Adipocyte (in vitro differentiated cells): Measurements from ENCODE around the gene IL23R.

ENCODE experiments used
- DNase-seq: peaks from one replicate; pipeline ENCODE4 v3.0.0-alpha.2; 2015; ENCODE audit warnings: low read depth
- H3K27me3 ChIP-seq: replicated peaks from 2 replicates; pipeline ENCODE4 v1.7.0; 2013; ENCODE audit warnings: mild to moderate bottlenecking, low read length, moderate library complexity; ENCODE audit not compliant: control insufficient read depth, insufficient read depth
- H3K36me3 ChIP-seq: 2 replicates; pipeline ENCODE4 v1.7.0; 2013; ENCODE audit warnings: low read length, mild to moderate bottlenecking, moderate library complexity; ENCODE audit not compliant: control insufficient read depth, insufficient read depth, severe bottlenecking
- H3K4me1 ChIP-seq: 2 replicates; pipeline ENCODE4 v1.7.0; 2013; ENCODE audit warnings: mild to moderate bottlenecking, low read length, moderate library complexity; ENCODE audit not compliant: control insufficient read depth, insufficient read depth
- H3K4me3 ChIP-seq: 2 replicates; pipeline ENCODE4 v1.7.0; 2013; ENCODE audit warnings: mild to moderate bottlenecking, low read length, moderate library complexity
- H3K9ac ChIP-seq: 2 replicates; pipeline ENCODE4 v1.7.0; 2013; ENCODE audit warnings: mild to moderate bottlenecking, low read length, moderate library complexity
- H3K9me3 ChIP-seq: 2 replicates; pipeline ENCODE4 v1.7.0; 2013; ENCODE audit warnings: mild to moderate bottlenecking, low read length, moderate library complexity; ENCODE audit not compliant: control insufficient read depth

IL23R gene

DNA sequence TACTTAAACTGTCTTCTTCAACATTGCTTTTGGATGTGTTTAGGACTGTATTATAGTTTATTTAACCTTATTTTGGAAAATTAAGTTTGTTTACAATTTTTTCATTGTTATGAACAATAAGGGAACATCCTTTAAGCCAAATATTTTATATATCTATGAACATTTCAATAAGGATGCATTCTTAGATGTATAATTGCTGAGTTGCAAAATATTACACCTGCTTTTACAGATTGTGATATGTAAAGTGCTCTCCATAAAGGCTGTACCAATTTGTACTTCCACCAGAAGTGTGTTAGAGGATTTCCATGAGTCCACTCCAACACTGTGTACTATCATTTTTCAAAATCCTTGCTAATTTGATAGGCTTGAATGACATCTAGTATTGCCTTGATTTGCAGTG is 7.7 kb downstream of the IL23R start:
- Histone ChIP-seq H3K9ac (no peak overlapping the region), H3K27me3 (no peaks in the 10 kb centered on the region), H3K4me1 (peaks cover 15% of the 10 kb centered on the region), H3K36me3 (no peaks in the 10 kb centered on the region), H3K9me3 (no peaks in the 10 kb centered on the region), H3K4me3 (no peak overlapping the region)
- no peak for DNase-seq

DNA sequence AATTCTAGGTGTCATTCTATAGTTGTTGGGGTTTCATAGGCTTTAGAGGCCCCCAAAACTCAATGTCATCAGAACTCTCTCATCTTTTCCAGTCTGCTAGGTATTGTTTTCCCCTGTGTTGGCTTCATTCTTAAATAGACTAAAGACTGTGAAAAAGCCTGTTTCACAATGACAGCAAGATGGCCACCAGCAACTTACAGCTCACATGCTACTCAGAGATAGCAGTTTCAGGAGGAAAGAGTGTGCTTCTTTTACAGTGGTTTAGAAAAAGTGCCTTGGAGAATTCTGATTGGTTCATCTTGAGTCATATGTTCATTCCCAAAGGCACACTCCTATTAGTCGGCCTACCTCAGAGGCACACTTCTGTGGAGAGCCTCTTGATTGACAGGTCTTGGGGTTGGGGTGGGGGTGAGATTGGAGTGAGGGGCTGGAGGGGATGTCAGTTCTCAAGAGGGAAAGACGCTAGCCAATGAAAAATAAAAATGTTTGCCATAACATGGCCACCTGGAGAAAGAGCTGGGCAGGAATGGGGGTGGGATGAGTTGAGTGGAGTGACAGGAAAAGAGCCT is 8.5 kb downstream of the IL23R start:
- Histone ChIP-seq H3K9ac (no peak overlapping the region), H3K4me1 (peaks cover 15% of the 10 kb centered on the region), H3K36me3 (no peaks in the 10 kb centered on the region), H3K4me3 (no peak overlapping the region), H3K27me3 (no peaks in the 10 kb centered on the region), H3K9me3 (no peaks in the 10 kb centered on the region)
- DNase-seq, result no peak

- Histone ChIP-seq H3K4me1 (peaks cover 9% of the 10 kb centered on the region), H3K9ac (no peak overlapping the region), H3K36me3 (no peaks in the 10 kb centered on the region), H3K9me3 (no peaks in the 10 kb centered on the region), H3K27me3 (no peaks in the 10 kb centered on the region), H3K4me3 (no peak overlapping the region)
- no peak for DNase-seq
Observed at GRCh38 chr1:67175530-67176087, 9.4 kb downstream of the IL23R start.

DNA sequence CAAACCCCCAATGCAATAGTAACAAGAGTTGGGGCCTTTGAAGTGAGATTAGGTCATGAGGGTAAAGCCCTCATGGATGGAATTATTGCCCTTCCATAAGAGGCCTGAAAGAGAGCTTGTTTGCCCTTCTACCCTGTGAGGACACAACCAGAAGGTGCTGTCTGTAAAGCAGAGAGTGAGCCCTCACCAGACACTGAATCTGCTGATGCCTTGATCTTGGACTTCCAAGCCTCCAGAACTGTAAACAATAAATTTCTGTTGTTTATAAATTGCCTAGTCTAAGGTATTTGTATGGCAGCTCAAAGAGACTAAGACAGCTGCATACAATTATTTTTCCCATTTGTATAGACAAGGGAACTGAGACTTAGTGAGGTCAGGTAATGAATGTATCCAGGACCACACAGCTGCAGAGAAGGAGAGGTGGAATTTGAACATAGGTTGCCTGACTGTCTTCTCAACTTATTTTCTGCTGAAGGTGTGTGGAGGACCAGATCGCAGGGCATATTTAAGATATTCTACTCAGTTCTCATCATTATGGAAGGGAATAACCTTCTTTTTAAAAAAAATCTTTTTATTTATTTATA is 18.7 kb downstream of the IL23R start:
- H3K36me3 ChIP-seq, result no peaks in the 10 kb centered on the region
- H3K9ac ChIP-seq, result no peak overlapping the region
- no peak for DNase-seq
- H3K4me1 ChIP-seq, result no peaks in the 10 kb centered on the region
- peaks cover 3% of the 10 kb centered on the region for H3K27me3 ChIP-seq
- H3K9me3 ChIP-seq, result no peaks in the 10 kb centered on the region
- H3K4me3 ChIP-seq, result no peak overlapping the region

- no peak overlapping the region for H3K9ac ChIP-seq
- peaks cover 3% of the 10 kb centered on the region for H3K27me3 ChIP-seq
- no peak overlapping the region for H3K4me3 ChIP-seq
- peaks cover 9% of the 10 kb centered on the region for H3K4me1 ChIP-seq
- no peak for DNase-seq
- H3K36me3 ChIP-seq, result no peaks in the 10 kb centered on the region
- H3K9me3 ChIP-seq, result no peaks in the 10 kb centered on the region
Observed at GRCh38 chr1:67188137-67188536, 21.9 kb downstream of the IL23R start.

DNA sequence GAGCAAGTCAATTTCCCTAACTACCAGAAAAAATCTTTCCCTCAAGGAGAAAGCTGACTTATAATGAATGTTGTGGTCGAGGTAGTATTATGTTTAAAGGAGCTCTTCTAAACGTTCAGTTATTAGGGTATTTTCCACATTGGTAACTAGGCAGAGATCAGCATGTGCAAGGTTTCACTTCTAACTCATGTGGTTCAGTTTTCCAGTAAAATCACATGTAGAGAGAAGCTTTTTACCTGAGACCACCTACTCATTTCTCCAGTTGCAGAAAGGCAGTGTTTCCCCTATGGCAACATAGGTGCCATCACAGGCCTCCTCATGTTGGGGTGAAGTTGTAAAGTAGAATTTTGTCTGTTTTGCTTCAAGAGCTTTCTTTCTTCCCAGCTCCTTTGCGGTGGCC is 23.7 kb downstream of the IL23R start:
- Histone ChIP-seq H3K27me3 (peaks cover 3% of the 10 kb centered on the region), H3K4me1 (peaks cover 9% of the 10 kb centered on the region), H3K9me3 (no peaks in the 10 kb centered on the region), H3K36me3 (no peaks in the 10 kb centered on the region), H3K9ac (no peak overlapping the region), H3K4me3 (no peak overlapping the region)
- DNase-seq, result no peak

DNA sequence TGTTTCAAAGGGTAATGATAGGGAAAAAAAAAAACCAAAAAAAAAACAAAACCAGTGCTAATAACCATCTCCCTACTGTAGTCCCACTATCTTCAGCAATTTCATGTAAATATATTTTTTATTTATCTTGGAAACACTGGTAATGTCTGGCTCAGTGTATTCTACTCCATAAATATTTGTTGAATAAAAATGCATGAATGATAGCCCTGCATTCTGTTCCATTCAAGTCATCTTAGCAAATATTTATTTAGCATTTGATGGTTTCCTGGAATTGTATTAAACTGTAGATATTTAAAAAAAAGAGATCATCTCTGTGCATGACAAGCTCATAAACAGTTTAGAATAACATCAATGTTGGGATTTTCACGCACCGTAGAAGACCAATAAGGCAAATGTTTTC is 24.2 kb downstream of the IL23R start:
- peaks cover 3% of the 10 kb centered on the region for H3K27me3 ChIP-seq

GRCh38 chr1:67190942-67191341 is 24.7 kb downstream of the IL23R start:
- H3K4me3 ChIP-seq, result no peak overlapping the region
- H3K27me3 ChIP-seq, result peaks cover 3% of the 10 kb centered on the region
- no peak for DNase-seq
- peaks cover 9% of the 10 kb centered on the region for H3K4me1 ChIP-seq
- no peak overlapping the region for H3K9ac ChIP-seq
- no peaks in the 10 kb centered on the region for H3K9me3 ChIP-seq
- no peaks in the 10 kb centered on the region for H3K36me3 ChIP-seq

More for the DNA sequence above, 24.2 kb downstream of the IL23R start:
- Histone ChIP-seq H3K9me3 (no peaks in the 10 kb centered on the region), H3K36me3 (no peaks in the 10 kb centered on the region), H3K4me1 (peaks cover 9% of the 10 kb centered on the region), H3K4me3 (no peak overlapping the region), H3K9ac (no peak overlapping the region)
- DNase-seq, result no peak

DNA sequence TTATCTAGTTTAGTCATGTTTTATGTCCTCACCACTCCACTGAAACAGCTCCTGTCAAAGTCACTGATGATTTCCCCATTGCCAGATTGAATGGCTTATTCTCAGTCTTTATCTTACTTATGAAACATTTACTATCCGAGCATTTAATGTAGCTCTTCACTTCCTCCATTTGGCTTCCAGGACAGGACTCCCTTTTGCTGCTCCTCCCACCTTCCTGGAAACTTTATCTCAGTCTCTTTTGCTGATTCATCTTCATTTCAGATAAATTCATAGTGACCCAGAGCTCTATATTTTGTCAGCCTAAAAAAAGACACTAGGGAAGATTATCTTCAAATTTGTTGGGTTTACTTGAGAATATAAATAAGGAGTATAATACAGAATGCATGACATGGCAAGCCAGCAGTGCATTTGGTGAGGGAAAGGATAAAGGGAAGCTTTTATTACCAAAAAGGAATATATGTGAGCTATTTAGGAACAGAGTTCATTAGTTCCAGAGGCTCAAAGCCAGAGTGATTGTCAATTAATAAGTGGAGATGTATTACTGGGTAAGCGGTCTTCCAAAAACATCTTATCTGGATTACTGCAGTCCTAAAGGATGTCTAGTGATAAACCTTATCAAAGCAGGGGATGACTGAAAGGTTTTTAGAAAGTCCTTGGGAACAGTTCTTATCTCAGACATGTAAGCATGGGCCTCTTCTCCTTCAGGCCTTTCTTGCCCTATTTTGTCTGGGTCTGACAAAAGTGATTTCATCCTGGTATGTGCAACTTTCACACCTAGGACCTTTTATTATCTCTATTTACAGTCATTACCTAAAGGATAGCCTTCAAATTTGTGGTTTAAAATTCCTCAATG is 25.6 kb downstream of the IL23R start:
- no peak for DNase-seq
- Histone ChIP-seq H3K36me3 (no peaks in the 10 kb centered on the region), H3K27me3 (no peaks in the 10 kb centered on the region), H3K9me3 (no peaks in the 10 kb centered on the region), H3K9ac (no peak overlapping the region), H3K4me3 (no peak overlapping the region), H3K4me1 (peaks cover 9% of the 10 kb centered on the region)

DNA sequence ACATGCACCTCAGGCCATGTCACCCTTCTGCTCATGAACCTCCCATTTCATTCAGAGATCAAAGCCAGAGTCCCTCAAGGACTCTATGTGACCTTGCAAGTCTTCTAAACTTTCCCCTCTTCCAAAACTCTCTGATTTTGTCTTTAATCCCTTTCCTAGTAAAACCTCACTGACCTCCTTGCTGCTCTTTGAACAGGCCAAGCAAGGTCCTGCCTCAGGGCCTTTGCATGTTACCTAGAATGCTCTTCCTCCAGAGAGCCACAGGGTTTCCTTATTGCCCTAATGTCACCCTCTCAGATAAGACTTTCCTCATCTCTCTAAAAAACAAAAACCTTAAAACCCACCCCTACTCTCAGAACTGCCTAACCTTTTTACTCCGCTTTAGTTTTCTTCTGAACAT is 26.6 kb downstream of the IL23R start:
- no peaks in the 10 kb centered on the region for H3K36me3 ChIP-seq
- DNase-seq, result no peak
- no peaks in the 10 kb centered on the region for H3K9me3 ChIP-seq
- peaks cover 9% of the 10 kb centered on the region for H3K4me1 ChIP-seq
- no peaks in the 10 kb centered on the region for H3K27me3 ChIP-seq
- no peak overlapping the region for H3K9ac ChIP-seq
- no peak overlapping the region for H3K4me3 ChIP-seq

GRCh38 chr1:67193704-67194103 is 27.4 kb downstream of the IL23R start:
- Histone ChIP-seq H3K36me3 (no peaks in the 10 kb centered on the region), H3K9ac (no peak overlapping the region), H3K4me1 (peaks cover 9% of the 10 kb centered on the region), H3K4me3 (no peak overlapping the region), H3K9me3 (no peaks in the 10 kb centered on the region), H3K27me3 (no peaks in the 10 kb centered on the region)
- DNase-seq, result no peak
